LHCN-M2 (cell line): ENCODE measurements around the gene CCDC24. TPM values are rescaled to one million over a fixed set of nuclear protein-coding genes. Genes with fewer than 3 reads are reported as not detected.

Experiments used
- DNase-seq: peaks from one replicate; pipeline ENCODE4 v3.0.0-alpha.2; 2012; ENCODE audit warnings: low read depth
- polyA plus RNA-seq: library from polyadenylated mRNA; unstranded; fragments of >200 nt; gene quantifications from one replicate; pipeline ENCODE4 v1.2.1, GENCODE V29; 2012; ENCODE audit warnings: missing spikeins
- total RNA-seq: library from RNA; depleted of rRNA; stranded (reverse); fragments of >200 nt; gene quantifications from 2 replicates; pipeline ENCODE4 v1.2.3, GENCODE V29; 2014; rRNA removed

The CCDC24 gene
- 5.1 and 5.2 TPM in 2 replicates for total RNA-seq
- 6.6 TPM for polyA plus RNA-seq

DNA sequence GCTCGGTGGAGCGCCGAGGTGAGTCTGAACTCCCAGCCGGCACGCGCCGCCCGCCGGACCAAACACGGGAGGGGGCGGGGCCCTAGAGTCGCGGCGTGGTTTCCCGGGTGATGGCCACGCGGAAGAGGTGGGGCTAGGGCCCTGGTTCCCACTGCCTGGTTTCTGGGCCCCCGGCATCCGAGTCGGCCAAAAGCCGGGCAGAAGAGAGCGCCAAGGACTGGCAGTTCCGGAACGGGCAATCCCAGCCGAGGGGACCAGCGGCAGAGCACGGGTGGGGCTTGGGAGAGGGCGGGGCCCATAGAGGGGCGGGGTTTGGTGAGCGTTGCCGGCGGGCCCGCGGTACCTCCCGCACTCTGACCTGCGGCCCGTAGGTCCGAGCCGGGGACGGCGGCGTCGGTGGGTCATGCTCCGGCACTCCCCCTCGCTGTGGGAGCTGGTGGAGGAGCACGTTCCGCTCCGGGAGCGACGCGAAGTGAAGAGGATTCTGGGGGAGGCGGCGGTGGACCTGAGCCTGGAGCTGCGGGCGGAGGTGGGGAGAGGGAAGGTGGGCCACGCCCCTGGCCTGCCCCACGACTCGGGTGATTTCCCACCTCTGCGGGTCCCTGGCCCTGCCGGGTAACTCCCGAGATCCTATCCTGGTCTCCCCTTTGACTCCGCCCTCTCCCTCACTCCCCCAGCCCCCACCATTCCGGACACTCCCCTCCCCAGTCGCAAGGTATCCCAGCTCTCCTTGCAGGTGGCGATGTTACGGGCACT lies at the start of gene CCDC24:
CCDC24 (plus strand) TSS at position 124 of the 756 bp plus-strand sequence; CDS start at position 404, 280 bp downstream.
- peak; percentile 85 for DNase-seq

DNA sequence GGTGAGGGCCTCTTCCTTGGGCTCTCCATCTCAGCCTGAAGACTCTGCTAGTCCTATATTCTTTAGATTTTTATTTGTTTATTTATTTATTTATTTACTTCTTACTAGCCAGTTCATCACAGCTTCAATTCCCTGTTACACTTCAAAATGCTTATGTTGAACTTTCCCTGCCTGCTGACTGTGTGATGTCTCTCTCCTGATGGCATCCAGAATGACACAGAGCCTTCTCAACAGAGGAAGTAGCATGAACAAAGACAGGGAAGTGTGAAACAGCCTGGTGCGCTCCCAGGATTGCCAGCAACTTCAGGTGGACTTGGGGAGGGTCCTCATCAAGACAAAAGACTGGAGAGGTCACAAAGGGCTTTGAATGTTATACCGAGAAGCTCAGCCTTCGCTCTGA lies 49.0 kb upstream of the CCDC24 start:
- no peak for DNase-seq

- no peak for DNase-seq
Measured at GRCh38 chr1:43944860-43945259, 46.5 kb upstream of the CCDC24 start.

GRCh38 chr1:43945674-43946235 lies 45.6 kb upstream of the CCDC24 start:
- DNase-seq = no peak

GRCh38 chr1:43946236-43947060 lies 45.0 kb upstream of the CCDC24 start, which contains the start of gene IPO13:
TSS of gene IPO13 (plus strand) at chr1:43946950. CDS start at chr1:43947601, 651 bp downstream.
- peak; percentile 92 for DNase-seq

DNA sequence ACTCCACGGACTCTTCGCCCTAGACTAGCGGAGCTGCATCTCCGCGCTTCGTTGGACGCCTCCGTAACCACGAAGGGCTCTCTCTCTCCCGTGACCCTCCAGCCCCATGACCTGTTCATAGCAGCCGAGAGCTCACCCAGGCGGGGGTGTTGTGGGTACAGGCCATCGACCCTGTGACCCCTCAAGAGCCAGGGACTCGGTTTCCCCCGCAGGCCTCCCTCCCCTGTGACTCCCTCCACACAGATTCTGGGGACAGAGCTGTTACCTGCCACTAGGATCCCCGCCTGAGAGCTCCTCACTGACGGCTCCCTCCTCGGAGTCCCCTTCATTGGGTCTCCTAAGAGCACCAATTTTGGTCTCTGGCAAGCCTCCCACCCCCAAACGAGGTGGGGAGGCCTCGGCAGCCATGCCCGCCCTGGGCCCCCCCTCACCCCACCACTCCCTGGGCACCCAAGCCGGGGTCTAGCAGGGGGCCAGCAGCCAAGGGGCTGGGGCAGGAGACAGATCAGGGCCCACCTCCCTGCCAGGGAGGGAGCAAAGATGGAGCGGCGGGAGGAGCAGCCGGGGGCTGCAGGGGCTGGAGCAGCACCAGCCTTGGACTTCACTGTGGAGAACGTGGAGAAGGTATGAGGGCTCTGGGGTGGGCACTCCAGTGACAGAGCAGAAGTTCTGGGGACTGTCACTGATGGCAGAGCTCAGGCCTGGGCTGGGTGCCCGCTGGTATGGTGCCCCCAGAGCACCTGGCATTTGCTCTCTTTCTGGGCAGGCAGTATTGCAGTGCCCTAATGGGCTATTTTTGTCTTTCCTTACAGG lies 44.1 kb upstream of the CCDC24 start:
- DNase-seq = no peak

GRCh38 chr1:43947874-43948437 lies 43.4 kb upstream of the CCDC24 start:
- no peak for DNase-seq

DNA sequence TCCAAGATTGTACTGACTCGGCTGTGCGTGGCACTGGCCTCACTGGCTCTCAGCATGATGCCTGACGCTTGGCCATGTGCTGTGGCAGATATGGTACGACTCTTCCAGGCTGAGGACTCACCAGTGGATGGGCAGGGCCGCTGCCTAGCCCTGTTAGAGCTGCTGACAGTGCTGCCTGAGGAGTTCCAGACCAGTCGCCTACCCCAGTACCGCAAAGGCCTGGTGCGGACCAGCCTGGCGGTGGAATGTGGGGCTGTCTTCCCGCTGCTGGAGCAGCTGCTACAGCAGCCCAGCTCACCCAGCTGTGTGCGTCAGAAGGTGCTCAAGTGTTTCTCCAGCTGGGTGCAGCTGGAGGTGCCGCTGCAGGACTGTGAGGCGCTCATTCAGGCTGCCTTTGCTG lies 41.7 kb upstream of the CCDC24 start:
- DNase-seq = no peak

DNA sequence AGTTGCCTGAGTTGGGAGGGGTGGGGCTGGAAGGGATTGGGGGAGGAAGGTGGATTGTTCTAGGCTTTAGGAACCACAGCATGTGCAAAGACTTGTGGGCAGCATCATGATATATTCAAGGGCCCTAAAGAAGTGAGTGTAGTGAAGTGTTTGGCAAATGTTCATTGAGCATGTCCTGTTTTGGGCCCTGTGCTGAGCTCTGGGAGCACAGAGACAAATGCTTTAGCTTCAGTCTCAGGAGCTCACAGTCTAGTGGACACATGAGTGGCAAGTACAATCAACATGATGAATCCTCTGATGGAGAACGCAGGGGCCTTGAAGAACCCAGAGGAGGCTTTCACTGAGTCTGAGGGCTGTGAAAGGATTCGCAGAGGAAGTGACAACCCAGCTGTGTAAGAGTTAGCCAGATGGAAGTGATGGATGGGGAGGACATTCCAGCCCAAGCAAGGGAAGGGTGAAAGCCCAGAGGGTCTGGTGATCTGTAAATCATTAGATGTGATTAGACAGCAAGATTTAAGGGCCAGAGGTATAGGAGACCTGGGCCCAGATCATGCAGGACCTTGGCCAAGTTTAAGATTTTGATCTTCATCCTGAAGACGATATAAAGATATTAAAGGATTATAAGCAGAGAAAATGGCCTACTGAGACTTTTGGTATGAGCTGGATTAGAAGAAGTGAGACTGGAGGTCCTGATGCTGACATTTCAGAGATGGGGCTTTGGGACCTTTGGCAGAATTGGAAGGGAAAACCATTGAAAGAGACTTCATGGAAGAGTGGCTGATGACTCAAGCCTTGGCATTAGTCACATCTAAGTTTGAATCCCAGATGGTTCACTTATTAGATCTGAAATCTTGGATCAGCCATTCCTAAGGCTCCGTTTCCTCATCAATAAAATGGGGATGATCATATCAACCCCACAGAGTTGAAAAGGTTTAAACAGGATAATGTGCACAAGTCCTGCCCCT lies 40.1 kb upstream of the CCDC24 start:
- no peak for DNase-seq

DNA sequence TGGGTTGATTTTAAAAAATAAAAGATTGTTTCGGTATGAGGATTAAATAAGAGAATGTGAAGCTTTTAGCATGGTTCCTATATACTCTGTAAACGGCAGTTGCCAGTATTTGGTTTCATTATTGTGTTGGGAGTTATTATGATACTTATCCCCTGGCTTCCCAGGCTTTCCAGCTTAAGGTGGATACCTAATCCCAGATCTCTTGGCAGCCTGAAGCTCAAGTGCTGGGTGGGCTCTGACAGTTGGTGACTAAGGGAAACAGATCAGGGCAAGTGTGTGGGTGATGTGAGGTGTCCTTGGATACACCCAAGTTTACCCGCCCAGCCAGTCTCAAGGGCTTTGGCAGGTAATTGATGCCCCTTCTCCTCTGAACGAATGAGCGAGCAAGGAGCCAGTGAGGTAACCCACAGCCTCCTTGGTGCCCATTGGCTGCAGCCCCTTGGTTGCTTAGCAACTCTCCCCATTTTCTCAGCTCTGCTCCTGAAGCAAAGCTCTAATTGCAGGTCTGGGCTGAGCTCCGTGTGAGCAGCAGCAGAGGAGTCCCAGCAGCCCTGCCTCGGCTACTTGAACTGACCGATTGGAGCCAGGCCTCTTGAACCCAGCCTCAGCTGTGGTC lies 38.6 kb upstream of the CCDC24 start:
- no peak for DNase-seq

DNA sequence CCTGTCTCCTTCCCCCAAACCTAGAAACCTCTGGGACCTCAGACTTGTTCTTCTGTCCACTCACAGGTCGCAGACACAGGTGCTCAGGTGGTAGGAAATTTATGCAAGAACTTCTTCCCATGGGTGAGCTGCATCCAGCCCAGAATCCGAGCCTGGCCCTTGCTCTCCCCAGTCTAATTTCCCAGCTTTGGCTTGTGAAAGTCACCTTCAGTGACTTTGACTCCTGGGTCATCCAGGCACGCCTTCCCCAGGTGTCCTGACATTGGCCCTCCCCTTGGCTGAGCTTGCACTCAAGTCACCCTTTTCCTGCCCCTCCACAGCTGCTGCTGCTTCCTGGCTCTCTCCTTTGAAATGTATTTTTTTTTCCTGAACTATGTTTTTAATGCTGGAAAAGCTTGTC lies 38.0 kb upstream of the CCDC24 start:
- DNase-seq = no peak

DNA sequence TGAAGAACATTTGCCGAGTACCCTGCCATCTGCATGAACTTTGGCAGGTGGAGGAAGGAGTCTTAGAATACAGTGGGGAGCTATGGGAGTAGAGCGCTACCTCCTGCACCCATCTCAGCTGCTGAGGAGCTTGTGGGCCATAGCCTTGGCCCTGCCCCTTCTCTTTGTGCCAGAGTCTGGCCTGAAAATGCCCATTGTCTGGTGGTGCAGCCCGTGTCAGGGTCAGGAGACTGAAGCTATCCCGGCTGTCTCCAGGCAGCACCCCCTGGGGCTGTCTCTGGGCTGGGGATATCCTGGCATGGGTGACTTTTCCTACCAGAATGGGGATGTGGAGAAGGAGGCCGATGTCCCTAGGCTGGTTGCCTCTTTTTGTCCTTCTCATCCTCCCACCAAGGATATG lies 37.4 kb upstream of the CCDC24 start:
- no peak for DNase-seq

DNA sequence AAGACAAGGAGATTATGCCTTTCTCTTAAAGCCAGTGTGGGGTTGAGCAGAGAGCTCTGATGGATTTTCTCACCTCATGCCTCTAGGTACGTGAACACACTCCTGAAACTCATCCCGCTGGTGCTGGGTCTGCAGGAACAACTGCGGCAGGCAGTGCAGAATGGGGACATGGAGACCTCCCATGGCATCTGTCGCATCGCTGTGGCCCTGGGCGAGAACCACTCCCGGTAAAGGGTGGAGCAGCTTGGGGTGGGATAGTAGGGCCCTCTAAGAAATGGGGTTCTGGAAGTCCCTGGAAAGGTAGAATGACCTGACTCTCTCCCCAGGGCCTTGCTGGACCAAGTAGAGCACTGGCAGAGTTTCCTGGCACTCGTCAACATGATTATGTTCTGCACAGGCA lies 35.2 kb upstream of the CCDC24 start:
- DNase-seq = no peak

GRCh38 chr1:43957407-43958040 lies 33.9 kb upstream of the CCDC24 start:
- DNase-seq = no peak

DNA sequence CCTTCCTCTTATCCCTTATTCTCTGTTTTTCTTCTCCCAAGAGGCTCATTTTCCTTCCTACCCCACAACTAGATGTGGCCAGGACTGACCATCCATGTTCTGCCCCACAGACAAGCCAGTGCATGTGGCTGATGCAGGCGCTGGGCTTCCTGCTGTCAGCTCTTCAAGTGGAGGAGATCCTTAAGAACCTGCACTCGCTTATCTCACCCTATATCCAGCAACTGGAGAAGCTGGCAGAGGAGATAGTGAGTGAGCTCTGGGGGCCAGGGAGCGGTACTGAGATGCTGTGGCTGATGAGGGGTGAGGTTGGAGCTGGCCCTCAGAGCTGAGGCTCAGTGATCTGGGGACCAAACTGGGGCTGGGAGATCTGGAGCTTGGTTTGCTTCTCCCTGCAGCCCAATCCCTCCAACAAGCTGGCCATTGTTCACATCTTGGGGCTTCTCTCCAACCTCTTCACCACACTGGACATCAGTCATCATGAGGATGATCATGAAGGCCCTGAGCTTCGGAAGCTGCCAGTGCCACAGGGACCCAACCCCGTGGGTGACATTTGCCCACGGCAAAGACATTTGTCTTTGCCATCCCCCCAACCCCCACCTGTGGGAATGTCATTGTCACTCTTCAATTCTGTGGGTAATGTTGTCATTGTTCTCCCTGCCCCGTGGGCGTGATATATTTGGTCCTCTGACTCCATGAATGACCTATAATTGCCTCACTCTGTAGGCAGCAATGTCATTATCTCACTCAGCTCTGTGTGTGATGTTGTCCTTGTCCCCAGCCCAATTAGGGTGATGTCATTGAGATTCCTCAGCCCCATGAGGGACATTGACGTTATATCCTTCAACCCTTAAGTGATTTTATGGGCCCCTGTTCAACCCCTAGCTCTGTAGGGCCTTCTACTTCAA lies 32.8 kb upstream of the CCDC24 start:
- DNase-seq = no peak

DNA sequence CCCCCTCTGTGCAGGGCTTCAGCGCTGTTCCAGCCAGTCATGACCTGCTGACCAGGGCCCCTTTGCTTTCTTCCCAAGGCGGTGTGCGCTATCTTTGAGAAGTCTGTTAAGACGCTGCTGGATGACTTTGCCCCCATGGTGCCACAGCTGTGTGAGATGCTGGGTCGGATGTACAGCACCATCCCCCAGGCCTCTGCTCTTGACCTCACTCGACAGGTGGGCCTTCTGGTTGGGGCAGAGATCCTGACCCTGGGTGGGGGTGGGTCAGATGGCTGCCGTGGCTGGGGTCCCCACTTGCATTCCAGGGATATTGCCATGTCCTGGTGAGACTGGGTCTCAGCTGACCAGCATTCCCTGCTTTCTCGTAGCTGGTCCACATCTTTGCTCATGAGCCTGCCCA lies 30.6 kb upstream of the CCDC24 start:
- no peak for DNase-seq

GRCh38 chr1:43961692-43962091 lies 29.7 kb upstream of the CCDC24 start:
- no peak for DNase-seq

DNA sequence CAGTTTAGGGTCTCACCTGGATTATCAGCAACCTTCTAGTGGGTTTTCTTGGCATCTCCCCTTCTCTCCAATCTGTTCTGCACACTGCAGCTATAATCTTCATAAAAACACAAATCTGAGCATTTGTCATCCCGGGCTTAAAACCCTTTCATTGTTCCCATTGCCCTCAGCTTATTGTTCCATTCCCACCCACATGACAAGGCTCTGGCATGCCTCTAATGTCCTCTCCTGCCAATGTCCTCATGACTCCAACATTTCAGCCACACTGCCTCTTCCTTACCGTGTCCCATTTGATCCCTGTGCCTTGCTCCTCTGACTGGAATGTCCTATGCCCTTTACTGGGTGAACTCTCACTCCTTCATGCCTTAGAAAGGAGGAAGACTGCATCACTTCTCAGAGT lies 29.1 kb upstream of the CCDC24 start:
- DNase-seq = no peak
